HepG2 (cell line): ENCODE measurements around the gene NGLY1. TPM values are rescaled to one million over a fixed set of nuclear protein-coding genes. Genes with fewer than 3 reads are reported as not detected.

ENCODE experiments used
- ATAC-seq: fragments of 200-7000 bp; cut with Tn5 transposase; 3 replicates; pipeline ENCODE4 v1.9.1; 2020; ENCODE audit warnings: mild to moderate bottlenecking, moderate library complexity
- BruUV-seq: library from RNA; stranded (reverse); fragments of 400-500 nt; replicated peaks from 2 replicates; lab custom pipeline; 2021; lab: Mats Ljungman, UMichigan
- CTCF ChIA-PET: fragments of 300-600 bp; formaldehyde crosslinking; extraction: SDS; loops from one replicate; lab custom pipeline; 2021; ENCODE audit warnings: low total read pairs, inconsistent platforms, low intra/inter-chr PET ratio; lab: Yijun Ruan, JAX
- POLR2A ChIA-PET: fragments of 350-600 bp; sonication (Branson Sonifier 250); formaldehyde crosslinking; loops from one replicate; lab custom pipeline; 2020; ENCODE audit warnings: antibody characterized with exemption, inconsistent platforms; lab: Yijun Ruan, JAX
- DNase-seq: peaks from one replicate; pipeline ENCODE4 v3.0.0-alpha.2; 2015; ENCODE audit warnings: low spot score
- FAIRE-seq: peaks from 3 replicates; lab custom pipeline; 2011; peaks lifted over from hg19 to GRCh38; lab: Jason Lieb, UNC
- H2AFZ ChIP-seq: one replicate; pipeline ENCODE4 v1.6.1; 2011; ENCODE audit warnings: low read length, inconsistent platforms
- H3K27ac ChIP-seq: fragments of 300-600 bp; 3 replicates; pipeline ENCODE4 v1.8.0; 2011; ENCODE audit warnings: mixed run types, mild to moderate bottlenecking, mixed read lengths, low read length, inconsistent platforms; ENCODE audit not compliant: insufficient read depth; ENCODE audit errors: extremely low read length
- H3K27me3 ChIP-seq, 2 experiments: fragments of 200-600 bp in 1 of 2; 2 replicates in 1 of 2; 3 replicates in 1 of 2; pipeline versions ENCODE4 v1.6.0 to v1.8.0; 2011; ENCODE audit warnings: low read length in 2 of 2, mild to moderate bottlenecking in 2 of 2, moderate library complexity in 2 of 2, inconsistent platforms in 1 of 2; ENCODE audit not compliant: insufficient read depth in 2 of 2, control insufficient read depth in 1 of 2
- H3K36me3 ChIP-seq, 2 experiments: fragments of 200-600 bp in 1 of 2; replicated peaks in 1 of 2; 2 replicates in 1 of 2; 3 replicates in 1 of 2; pipeline versions ENCODE4 v1.5.1 to v1.8.0; 2011; ENCODE audit warnings: low read length in 2 of 2, inconsistent platforms in 1 of 2; ENCODE audit not compliant: insufficient read depth in 2 of 2, control insufficient read depth in 1 of 2
- H3K4me1 ChIP-seq: 2 replicates; pipeline ENCODE4 v1.5.1; 2012; ENCODE audit warnings: low read length, inconsistent platforms; ENCODE audit not compliant: insufficient read depth
- H3K4me2 ChIP-seq: 2 replicates; pipeline ENCODE4 v1.6.0; 2011; ENCODE audit warnings: low read depth, low read length, inconsistent platforms
- H3K4me3 ChIP-seq, 3 experiments: fragments of 200-600 bp in 1 of 3; sonication (generic), shearing (Covaris generic) in 1 of 3; replicated peaks in 1 of 3; 2 replicates each; pipeline ENCODE4 v1.5.1; 2011 to 2016; ENCODE audit warnings: low read length in 3 of 3, inconsistent platforms in 2 of 3, low read depth in 2 of 3, mild to moderate bottlenecking in 2 of 3, control low read depth in 1 of 3, mixed read lengths in 1 of 3; ENCODE audit not compliant: insufficient read depth in 1 of 3
- H3K79me2 ChIP-seq: one replicate; pipeline ENCODE4 v1.6.1; 2011; ENCODE audit warnings: low read length, inconsistent platforms; ENCODE audit not compliant: insufficient read depth
- H3K9ac ChIP-seq: 2 replicates; pipeline ENCODE4 v1.6.0; 2011; ENCODE audit warnings: mild to moderate bottlenecking, low read depth, low read length, inconsistent platforms; ENCODE audit not compliant: insufficient read depth
- H3K9me3 ChIP-seq: 2 replicates; pipeline ENCODE4 v1.5.1; 2012; ENCODE audit warnings: mild to moderate bottlenecking, low read length
- H4K20me1 ChIP-seq: 2 replicates; pipeline ENCODE4 v1.6.0; 2011; ENCODE audit warnings: inconsistent platforms, mild to moderate bottlenecking, low read length, moderate library complexity; ENCODE audit not compliant: insufficient read depth
- CTCF ChIP-seq: sonication (generic); formaldehyde crosslinking; IDR thresholded peaks from 2 replicates; pipeline ENCODE4 v1.5.0; 2020; ENCODE audit warnings: mild to moderate bottlenecking, missing genetic modification reagents, moderate library complexity
- DZIP1 ChIP-seq: sonication (generic); formaldehyde crosslinking; IDR thresholded peaks from 2 replicates; pipeline ENCODE4 v1.5.0; 2020; ENCODE audit warnings: mild to moderate bottlenecking, missing genetic modification reagents
- HOXA3 ChIP-seq: sonication (generic); formaldehyde crosslinking; IDR thresholded peaks from 2 replicates; pipeline ENCODE4 v1.5.0; 2020; ENCODE audit warnings: missing genetic modification reagents
- SIN3A ChIP-seq: IDR thresholded peaks from 2 replicates; pipeline ENCODE4 v1.6.1; 2011; ENCODE audit warnings: low read depth, mild to moderate bottlenecking, control low read depth, low read length, borderline replicate concordance
- SMAD1 ChIP-seq: sonication (generic); formaldehyde crosslinking; IDR thresholded peaks from 2 replicates; pipeline ENCODE4 v1.4.0; 2020; ENCODE audit warnings: missing genetic modification reagents, low read depth, mild to moderate bottlenecking, borderline replicate concordance
- SNAI1 ChIP-seq: sonication (generic); formaldehyde crosslinking; IDR thresholded peaks from 2 replicates; pipeline ENCODE4 v1.5.0; 2020; ENCODE audit warnings: mild to moderate bottlenecking, missing genetic modification reagents, borderline replicate concordance
- ZEB1 ChIP-seq: IDR thresholded peaks from 2 replicates; pipeline ENCODE4 v1.6.1; 2012; ENCODE audit warnings: mild to moderate bottlenecking, low read depth, inconsistent platforms; ENCODE audit not compliant: insufficient replicate concordance
- WGBS: methylation state at CpG from one replicate; pipeline ENCODE4 v1.1.6; 2017; ENCODE audit warnings: low lambda C conversion rate; 5-methylcytosine and 5-hydroxymethylcytosine counted together
- in situ Hi-C: cut with HindIII; loops from 2 replicates; pipeline ENCODE4 v1.10.0; 2017; ENCODE audit warnings: low pct_unique_long_range_greater_than_20kb; ENCODE audit not compliant: extremely low pct_ligation_motif_present
- intact Hi-C: fragments of 100-400 bp; cut with micrococcal nuclease; formaldehyde crosslinking; loops from one replicate; pipeline ENCODE4 v1.10.0; 2022; ENCODE audit not compliant: unreplicated experiment
- polyA plus RNA-seq, 8 experiments: library from polyadenylated mRNA; depleted of rRNA in 3 of 8; stranded (reverse) in 7 of 8; unstranded in 1 of 8; fragments of >200 nt; fragmentation: Illumina TruSeq in 4 of 8; extraction: Trizol in 4 of 8; gene quantifications; 2 replicates each; pipeline versions ENCODE4 v1.2.1 to v1.2.3, GENCODE V29; 2011 to 2016; ENCODE audit warnings: low read depth in 4 of 8, missing spikeins in 1 of 8, mixed read lengths in 1 of 8; ENCODE audit not compliant: insufficient read depth in 1 of 8
- total RNA-seq, 5 experiments: library from RNA; depleted of rRNA; stranded (reverse); fragments of >200 nt; fragmentation: Illumina TruSeq; extraction: Trizol; gene quantifications; 2 replicates each; pipeline ENCODE4 v1.2.3, GENCODE V29; 2016; ENCODE audit warnings: low read depth in 1 of 5

Gene NGLY1
- total and polyA plus RNA-seq, 2 of the 13 experiments (the other 11 are each of a cell fraction or from before 2014, with no cell fraction given): 28.2 to 44.5 TPM

GRCh38 chr3:25674670-25675069, 108.6 kb downstream of the NGLY1 start:
- no peak for TF ChIP-seq ZEB1
- TF ChIP-seq CTCF: peak; percentile 41; the same call in 1 of the 2 replicates
- TF ChIP-seq SMAD1 (CRISPR knock-in tag): no peak
- TF ChIP-seq SNAI1 (CRISPR knock-in tag): no peak
- FAIRE-seq: no peak
- H3K36me3 ChIP-seq: no peaks in the 10 kb centered on the region
- peak; percentile 62 for ATAC-seq
- ChIA-PET POLR2A (no interaction called here), CTCF (no interaction called here)
- 0 out of 5 replicates have a peak, but pooled peaks cover 0 to 4% of the 10 kb centered on the region in 2 experiments for H3K27me3 ChIP-seq
- intact Hi-C loops (no loop called here), in situ Hi-C loops (loop anchor here (25.0 kb wide), 1 partner anchor 113 kb away; the partner anchor contains the start of genes NGLY1 and OXSM)
- WGBS: no CpG with 5 or more reads among the region's 2 CpGs
- H3K9me3 ChIP-seq: no peaks in the 10 kb centered on the region
- H3K79me2 ChIP-seq: no peaks in the 10 kb centered on the region
- no peaks in the 10 kb centered on the region for H4K20me1 ChIP-seq
- H3K27ac ChIP-seq: no peak overlapping the region
- no peak for DNase-seq
- H3K4me3 ChIP-seq: no peak overlapping the region
- H2AFZ ChIP-seq: no peak overlapping the region
- no TSS peak for BruUV-seq
- no peak overlapping the region for H3K9ac ChIP-seq
- H3K4me2 ChIP-seq: no peak overlapping the region
- H3K4me1 ChIP-seq: peaks cover 30% of the 10 kb centered on the region

GRCh38 chr3:25673738-25674298, 109.4 kb downstream of the NGLY1 start:
- Histone ChIP-seq H3K9me3 (no peaks in the 10 kb centered on the region), H3K36me3 (no peaks in the 10 kb centered on the region), H3K4me2 (peak overlapping the region; percentile 56), H3K27ac (no peak overlapping the region), H3K9ac (no peak overlapping the region), H2AFZ (no peak overlapping the region), H4K20me1 (no peaks in the 10 kb centered on the region), H3K4me3 (peak overlapping the region in 1 of 3 experiments; percentile 23; a peak in 1 of 6 replicates), H3K27me3 (0 out of 5 replicates have a peak, but pooled peaks cover 0 to 4% of the 10 kb centered on the region in 2 experiments), H3K4me1 (peaks cover 27% of the 10 kb centered on the region), H3K79me2 (no peaks in the 10 kb centered on the region)
- ChIA-PET POLR2A (no interaction called here), CTCF (no interaction called here)
- in situ Hi-C loops: loop anchor here (25.0 kb wide), 1 partner anchor 113 kb away; the partner anchor contains the start of genes NGLY1 and OXSM
- 33% methylated on average over 5 of the region's 8 CpGs for WGBS
- intact Hi-C loops: no loop called here
- FAIRE-seq (no peak), DNase-seq (no peak), ATAC-seq (peak; percentile 57)
- BruUV-seq: no TSS peak
- TF ChIP-seq HOXA3 (CRISPR knock-in tag) (no peak), SIN3A (no peak), DZIP1 (CRISPR knock-in tag) (no peak)
